ENCODE measurements around the gene RNU7-1. TPM values are rescaled to one million over a fixed set of nuclear protein-coding genes. Genes with fewer than 3 reads are reported as not detected.

The RNU7-1 gene
- total and polyA plus RNA-seq, 2 donors (not counting 1 experiment from before 2014, with no cell fraction given): not detected

DNA sequence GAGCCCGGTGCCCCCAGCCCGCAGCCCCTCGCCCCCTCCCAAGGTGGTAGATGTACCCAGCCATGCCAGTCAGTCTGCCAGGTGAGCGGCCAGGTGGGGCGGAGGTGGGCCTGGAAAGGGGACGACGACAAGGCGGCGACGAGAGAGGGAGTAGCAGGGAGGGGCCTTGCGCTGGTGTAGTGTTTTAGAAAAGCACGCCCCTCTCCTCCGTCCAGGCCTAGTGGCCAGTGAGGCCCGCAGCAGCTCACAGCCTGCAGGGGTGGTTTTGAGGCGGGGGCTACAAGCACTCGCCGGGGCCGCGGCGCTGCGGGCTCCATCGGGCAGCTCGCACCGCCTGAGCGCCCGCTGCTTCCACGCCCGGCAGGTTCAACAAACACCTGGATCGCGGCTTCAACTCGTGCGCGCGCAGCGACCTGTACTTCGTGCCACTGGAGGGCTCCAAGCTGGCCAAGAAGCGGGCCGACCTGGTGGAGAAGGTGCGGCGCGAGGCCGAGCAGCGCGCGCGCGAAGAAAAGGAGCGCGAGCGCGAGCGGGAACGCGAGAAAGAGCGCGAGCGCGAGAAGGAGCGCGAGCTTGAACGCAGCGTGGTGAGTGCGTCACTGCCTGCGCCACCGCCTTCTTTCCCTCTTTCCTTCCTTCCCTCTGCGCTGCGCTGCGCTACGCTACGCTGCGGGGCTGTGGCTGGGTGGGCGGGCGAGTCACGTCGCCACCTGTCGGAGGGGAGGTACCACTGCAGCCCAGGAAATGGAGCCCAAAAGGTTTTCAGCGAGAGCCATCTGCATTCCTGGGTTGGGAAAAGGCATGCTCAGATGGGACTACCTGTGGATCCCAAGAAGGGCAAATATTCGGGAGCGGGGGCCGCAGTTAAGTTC lies 5.9 kb upstream of the RNU7-1 start:
- POLR2A ChIA-PET: interaction anchor here (0.6 to 18.5 kb wide), 12 partner anchors 10 to 185 kb away, joined by 3 to 662 read pairs (median 5); partner anchors contain the start of genes ATN1, LPCAT3, LRRC23 and MLF2
- ATAC-seq (ENCODE audit: low read depth): peak; percentile 91
- Histone ChIP-seq H3K36me3 (replicated peaks in 1 of 2; ENCODE audit: control extremely low read depth in 1 of 2, control insufficient read depth in 1 of 2, extremely low read depth in 1 of 2, insufficient read depth in 2 of 2, low read length in 1 of 2) (peaks cover 0 to 20% of the 10 kb centered on the region in 2 experiments), H3K9me3 (ENCODE audit: control extremely low read depth in 1 of 3, control insufficient read depth in 2 of 3, insufficient read depth in 1 of 3, low read length in 2 of 3) (no peaks in the 10 kb centered on the region), H3K27me3 (replicated peaks in 1 of 4; ENCODE audit: control extremely low read depth in 1 of 4, control insufficient read depth in 3 of 4, insufficient read depth in 4 of 4, low read length in 3 of 4) (no peaks in the 10 kb centered on the region), H4K20me1 (ENCODE audit: control insufficient read depth, insufficient read depth, low read length, poor library complexity, severe bottlenecking) (no peaks in the 10 kb centered on the region), H2AFZ (ENCODE audit: insufficient read depth, low read depth, low read length, poor library complexity, severe bottlenecking) (peak overlapping the region; percentile 79), H3K9ac (ENCODE audit: low read length) (peak overlapping the region; percentile 75), H3K79me2 (ENCODE audit: control insufficient read depth, insufficient read depth, low read length) (peaks cover 20% of the 10 kb centered on the region), H3K27ac (ENCODE audit: low read length in 2 of 2) (peak overlapping the region; percentile 88 to 91), H3K4me2 (replicated peaks; ENCODE audit: low read depth, low read length, poor library complexity, severe bottlenecking) (peak overlapping the region; percentile 97), H3K4me3 (ENCODE audit: control extremely low read depth in 1 of 5, extremely low read depth in 1 of 5, insufficient read depth in 1 of 5, low read depth in 2 of 5, low read length in 4 of 5) (peak overlapping the region; percentile 28 to 94 (median 80)), H3K4me1 (ENCODE audit: control insufficient read depth in 2 of 2, insufficient read depth in 2 of 2, low read length in 2 of 2) (peaks cover 18 to 31% of the 10 kb centered on the region in 2 donors)
- CTCF ChIA-PET: interaction anchor here (0.6 to 16.6 kb wide), 18 partner anchors 9 to 274 kb away, joined by 3 to 944 read pairs (median 8); partner anchors contain the start of genes ENO2, LRRC23, MLF2 and PTPN6
- no peaks in the 10 kb centered on the region for H3K27me3 Mint-ChIP-seq
- H3K27ac Mint-ChIP-seq: peak overlapping the region; percentile 97
- H3K4me3 Mint-ChIP-seq: peak overlapping the region; percentile 87
- peak; percentile 92 for TF ChIP-seq CTCF (IDR thresholded peaks at IDR 0.05)
- no peak for TF ChIP-seq EZH2 (IDR thresholded peaks at IDR 0.05; ENCODE audit: borderline replicate concordance, insufficient read depth, low read depth, low read length, poor library complexity, severe bottlenecking)
- DNase-seq: peak; percentile 98
- peaks cover 37% of the 10 kb centered on the region for H3K4me1 Mint-ChIP-seq
- H3K9me3 Mint-ChIP-seq (ENCODE audit: insufficient read depth): no peaks in the 10 kb centered on the region
- intact Hi-C loops (cut with micrococcal nuclease): loop anchor here (1.0 to 5.0 kb wide), 7 partner anchors 8 to 85 kb away; partner anchors contain the start of genes CDCA3, EMG1, LPCAT3 and PHB2
- WGBS (ENCODE audit: insufficient coverage): under 1% methylated on average over 77 of the region's 80 CpGs

All from B cell (primary cell).